GM12801 (cell line): ENCODE data around the gene ZC3H7A.

Experiments used
- CTCF ChIP-seq: IDR thresholded peaks from one replicate; pipeline ENCODE4 v1.5.1; 2011; ENCODE audit warnings: control low read depth; ENCODE audit not compliant: insufficient read length; ENCODE audit errors: extremely low read depth

Gene ZC3H7A

GRCh38 chr16:11722468-11722808 lies 74.6 kb downstream of the ZC3H7A start:
- no peak for TF ChIP-seq CTCF

- TF ChIP-seq CTCF, result no peak
Measured at GRCh38 chr16:11721781-11722467, 75.1 kb downstream of the ZC3H7A start.

GRCh38 chr16:11719762-11720161 lies 77.3 kb downstream of the ZC3H7A start:
- TF ChIP-seq CTCF, result no peak

- TF ChIP-seq CTCF, result no peak
Measured at GRCh38 chr16:11719171-11719570, 77.9 kb downstream of the ZC3H7A start.

DNA sequence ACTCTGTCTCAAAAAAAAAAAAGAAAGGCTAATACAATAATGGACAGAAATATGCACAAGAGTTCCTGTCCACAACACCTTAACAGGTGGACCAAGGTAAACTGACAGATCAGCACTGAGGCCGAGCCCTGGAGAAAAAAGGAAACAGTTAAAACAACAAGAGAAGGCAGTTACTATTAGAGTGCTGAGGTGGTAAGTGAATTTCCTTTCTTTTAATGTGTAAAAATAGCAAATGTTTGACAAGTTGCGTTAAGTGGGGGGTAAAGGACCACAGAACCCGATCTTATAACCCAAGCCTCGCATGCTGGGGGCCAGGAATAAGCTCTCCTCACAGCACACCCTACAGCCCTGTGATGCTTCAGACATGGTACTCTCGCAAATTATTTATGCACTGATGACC lies 79.2 kb downstream of the ZC3H7A start:
- TF ChIP-seq CTCF, result no peak

- no peak for TF ChIP-seq CTCF
Measured at GRCh38 chr16:11716336-11716735, 80.7 kb downstream of the ZC3H7A start.

- no peak for TF ChIP-seq CTCF
Measured at GRCh38 chr16:11715246-11715947, 81.7 kb downstream of the ZC3H7A start.
